ENCODE results near the gene RABL6.
"Not testable (repeated sequence)": the region's sequence is repeated elsewhere in the genome, so short reads cannot be mapped to it uniquely, and the experiment has no call there.

RABL6 gene

DNA sequence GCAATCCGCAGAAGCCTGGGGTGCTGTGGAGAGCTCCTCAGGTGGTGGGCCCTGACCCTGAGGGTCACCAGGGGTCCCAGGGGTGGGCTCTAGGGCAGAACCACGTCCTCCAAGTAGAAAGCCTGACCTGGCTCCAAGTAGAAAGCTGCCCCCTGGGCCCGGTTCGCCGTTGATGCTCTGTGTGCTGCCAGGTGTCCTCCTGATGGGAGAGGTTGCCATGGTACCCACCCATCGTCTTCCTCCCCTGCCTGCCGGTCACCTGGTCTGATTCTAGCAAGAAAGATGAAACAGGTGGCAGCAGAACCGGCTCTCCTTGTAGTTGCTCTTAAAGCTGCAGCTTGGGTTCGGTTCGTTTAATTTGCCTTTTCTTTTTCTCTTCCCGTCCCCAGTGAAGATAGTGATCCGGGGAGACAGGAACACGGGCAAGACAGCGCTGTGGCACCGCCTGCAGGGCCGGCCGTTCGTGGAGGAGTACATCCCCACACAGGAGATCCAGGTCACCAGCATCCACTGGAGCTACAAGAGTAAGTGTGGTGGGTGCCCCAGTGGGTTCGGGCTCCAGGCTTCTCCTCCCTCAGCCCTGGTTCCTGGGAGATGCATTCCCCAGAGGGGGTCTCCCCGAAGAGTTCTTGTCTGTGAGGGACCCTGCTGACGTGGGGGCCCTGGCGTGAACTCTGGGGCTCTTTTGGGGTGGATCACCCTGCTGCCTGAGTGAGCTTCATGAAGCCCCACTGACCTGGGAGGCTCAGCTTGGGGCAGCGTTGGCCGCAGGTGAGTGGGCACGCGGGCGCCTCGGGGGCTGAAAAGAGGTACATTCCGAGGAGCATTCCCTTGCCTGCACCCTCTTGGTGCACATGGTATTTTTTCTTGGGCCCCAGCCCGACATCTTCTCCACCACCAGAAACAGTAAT, 15.6 kb downstream of the RABL6 start:
- DNase-seq: no peak

DNA sequence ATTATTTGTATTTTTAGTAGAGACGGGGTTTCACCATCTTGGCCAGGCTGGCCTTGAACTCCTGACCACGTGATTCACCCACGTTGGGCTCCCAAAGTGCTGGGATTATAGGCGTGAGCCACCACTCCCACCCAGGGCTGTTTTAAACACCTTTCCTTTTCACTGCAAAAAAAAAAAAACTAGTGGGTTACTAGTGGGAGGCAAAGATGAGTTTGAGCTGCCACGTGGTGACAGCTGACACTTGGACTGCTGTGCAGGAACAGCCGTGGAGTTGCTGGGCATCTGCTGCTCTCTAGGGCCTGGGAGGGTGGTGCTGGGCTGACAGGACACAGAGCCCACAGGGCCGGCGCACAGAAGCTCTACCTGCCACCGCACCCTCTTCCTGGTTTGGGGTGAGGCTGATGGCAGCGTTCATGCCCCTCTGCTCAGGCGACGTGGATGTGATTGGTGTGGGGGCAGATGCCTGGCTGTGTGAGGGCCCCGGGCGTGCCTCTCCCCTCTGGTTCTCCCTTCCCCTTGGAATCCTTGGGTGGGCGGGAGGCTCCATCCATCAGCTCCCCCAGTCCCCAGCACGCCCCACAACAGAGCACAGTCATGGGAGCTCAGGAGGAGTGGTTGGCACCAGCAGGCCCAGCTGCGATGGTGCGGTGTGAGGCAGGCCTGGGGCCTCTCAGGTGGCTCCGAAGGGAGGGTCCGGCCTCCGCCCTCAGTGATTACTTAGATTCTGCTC, 16.9 kb downstream of the RABL6 start:
- no peak for DNase-seq

DNA sequence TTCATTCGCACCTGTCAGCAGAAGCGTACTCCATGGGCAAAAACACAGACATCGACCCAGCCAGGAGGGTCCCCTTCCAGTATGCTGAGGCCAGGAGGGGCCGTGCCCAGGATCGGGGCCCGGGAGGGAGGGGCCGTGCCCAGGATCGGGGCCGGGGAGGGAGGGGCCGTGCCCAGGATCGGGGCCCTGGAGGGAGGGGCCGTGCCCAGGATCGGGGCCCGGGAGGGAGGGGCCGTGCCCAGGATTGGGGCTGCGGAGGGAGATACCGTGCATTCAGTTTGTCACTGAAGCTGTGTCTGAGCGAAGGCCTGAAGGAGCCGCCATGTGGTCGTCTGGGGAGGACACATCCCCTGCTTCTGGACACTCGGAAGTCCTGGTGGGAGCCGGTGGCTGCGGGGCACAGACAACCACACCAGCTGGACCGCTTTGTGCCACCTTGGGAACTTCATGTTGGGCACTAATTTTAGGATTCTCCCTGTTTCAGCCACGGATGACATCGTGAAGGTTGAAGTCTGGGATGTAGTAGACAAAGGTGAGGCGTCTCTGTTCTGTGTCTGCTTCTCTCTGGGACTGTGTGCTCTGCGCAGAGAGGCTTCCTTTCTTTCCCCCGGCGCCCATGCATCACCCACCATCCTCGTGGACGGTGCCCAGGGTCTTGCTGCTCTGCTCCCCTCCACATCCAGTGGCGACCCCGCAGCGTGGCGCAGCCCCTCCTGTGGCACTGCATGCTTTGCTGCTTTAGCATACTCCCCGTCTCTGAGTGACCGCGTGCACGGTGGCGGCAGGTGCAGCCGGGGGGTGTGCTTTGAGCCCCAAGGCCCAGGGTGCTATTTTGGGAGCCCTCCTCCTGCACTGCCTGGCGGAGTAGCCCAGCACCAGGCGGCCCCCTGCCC, 17.8 kb downstream of the RABL6 start:
- no peak for DNase-seq

DNA sequence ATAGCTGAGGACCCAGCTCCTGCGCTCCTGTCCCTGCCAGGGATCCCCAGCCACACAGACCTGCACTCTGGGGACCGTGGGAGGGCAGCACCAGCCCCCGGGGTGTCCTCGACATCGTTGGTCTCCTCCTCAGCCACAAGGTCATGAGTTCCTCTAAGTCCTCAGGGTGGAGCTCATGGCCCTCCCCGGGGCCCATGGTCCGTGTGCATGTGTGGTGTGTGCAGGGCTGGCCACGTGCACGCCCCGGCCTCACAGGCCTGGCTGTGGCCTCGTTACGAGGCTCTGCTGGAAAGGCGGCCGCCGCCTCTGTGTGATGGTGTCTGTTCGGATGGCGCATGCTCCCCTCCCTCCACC, 18.4 kb downstream of the RABL6 start:
- DNase-seq: no peak

DNA sequence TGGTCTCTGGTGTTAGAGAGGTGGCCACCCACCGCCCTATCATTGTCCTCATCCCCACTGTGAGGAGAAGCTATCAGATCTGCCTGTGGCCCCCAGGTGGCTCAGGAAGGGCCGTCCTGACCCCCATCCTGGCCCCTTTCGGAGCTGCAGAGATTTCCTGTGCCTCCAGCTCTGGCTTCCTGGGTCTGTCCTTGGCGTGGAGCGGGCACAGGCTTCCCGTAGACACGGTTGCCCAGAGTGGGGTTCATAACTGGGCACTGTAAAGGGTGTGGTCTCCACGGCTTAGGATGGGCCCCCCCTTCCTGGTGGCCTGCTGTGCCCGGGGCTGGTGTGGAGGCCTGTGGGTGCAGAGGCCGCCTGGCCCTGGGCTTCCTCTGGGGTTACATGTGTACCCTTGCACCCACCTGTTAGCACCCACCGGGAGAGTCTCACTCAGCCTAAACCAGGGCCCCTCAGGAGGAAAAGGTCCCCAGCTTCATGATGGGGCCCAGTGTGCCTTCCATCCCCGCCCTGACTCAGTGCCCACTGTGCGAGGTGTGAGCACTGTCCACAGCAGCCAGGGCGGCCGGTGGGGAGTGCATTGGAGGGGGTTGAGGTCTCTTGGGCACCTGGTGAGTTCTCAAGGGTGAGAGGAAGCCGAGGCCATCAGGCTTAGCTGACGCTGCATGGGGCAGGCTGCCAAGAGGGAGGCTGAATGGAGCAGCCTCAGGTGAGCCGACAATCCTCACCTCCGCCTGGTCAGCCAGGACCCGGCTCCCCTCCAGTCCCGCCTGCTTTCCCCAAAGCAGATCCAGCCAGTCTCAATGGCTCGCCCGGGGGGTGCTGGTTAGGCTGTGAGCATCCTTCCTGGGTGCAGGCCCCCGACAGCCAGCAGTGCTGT, 19.2 kb downstream of the RABL6 start:
- no peak for DNase-seq

DNA sequence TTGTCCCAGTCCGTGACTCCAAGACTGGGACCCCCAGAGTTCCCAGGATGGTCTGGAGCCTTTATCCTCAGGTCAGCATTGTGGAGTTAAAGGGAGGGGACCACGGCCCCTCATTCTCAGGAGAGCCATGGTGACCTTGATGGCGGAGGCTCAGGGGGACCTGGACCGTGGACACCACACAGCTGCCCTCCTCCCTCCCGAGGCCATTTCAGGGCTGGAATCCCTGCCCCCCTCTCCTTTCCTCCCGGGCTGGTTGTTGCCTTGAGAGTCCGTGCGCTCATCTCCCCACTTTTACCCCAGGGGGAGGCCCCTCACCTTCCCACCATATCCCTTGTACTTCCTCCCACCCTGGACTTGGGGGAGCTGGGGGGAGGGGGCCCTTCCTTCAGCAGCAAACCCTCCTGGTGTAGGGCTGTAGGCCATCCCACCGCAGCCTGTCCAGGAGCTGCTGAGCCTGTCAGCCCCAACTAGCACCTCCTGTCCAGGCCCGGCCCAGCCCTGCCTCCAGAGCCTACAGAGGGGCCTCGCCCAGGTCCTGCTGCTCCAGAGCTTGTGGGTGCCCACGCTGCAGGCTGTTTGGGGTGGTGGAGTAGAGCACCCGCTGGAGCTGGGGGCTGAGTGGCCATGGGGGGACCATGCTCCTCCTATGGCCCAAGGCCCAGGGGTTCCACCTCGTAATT, 20.2 kb downstream of the RABL6 start:
- no peak for DNase-seq

DNA sequence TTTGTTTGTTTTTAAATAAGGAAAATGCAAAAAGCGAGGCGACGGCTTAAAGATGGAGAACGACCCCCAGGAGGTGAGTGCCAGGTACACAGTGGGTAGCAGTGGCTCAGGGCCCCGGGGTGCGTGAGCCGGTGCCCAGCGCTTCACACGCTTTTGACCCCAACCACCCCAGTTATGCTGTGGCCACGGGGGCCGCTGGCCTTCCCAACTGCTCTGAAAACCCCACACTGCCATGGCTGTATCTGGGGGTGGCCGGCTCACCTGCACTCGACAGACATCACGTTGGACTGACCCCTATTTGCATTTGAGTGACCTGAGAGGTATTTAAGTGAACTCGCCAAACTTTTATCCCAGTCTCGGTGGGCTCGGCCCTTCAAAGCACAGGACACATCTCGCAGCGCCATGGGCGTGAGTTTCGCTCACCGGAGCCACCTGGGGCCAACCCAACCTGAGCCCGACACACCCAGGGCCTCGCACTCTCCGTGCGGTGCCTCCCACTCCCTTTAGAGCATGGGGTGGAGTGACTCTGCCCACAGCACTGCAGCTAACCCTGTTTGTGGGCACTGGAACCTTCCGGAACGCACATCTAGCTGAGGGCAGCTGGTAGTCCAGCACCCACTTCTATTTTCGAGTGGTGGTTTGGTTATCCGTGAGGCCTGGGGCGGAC, 20.9 kb downstream of the RABL6 start:
- no peak for DNase-seq

DNA sequence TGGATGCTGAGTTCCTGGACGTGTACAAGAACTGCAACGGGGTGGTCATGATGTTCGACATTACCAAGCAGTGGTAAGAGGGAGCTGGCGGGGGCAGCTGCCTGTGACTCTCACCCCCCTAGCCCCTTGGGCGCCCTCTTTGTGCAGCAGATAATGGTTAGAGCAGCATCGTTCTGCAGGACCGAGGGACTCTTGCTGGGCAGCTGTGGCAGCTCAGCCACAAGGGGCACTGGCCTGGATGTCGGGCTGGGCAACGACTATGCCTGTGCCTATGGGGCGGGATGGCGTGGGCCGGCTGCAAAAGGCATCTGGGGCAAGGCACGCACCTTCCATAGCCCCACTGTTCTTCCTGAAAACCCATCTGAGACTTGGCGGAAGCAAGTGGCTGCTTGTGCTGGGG, 21.7 kb downstream of the RABL6 start:
- DNase-seq: no peak

DNA sequence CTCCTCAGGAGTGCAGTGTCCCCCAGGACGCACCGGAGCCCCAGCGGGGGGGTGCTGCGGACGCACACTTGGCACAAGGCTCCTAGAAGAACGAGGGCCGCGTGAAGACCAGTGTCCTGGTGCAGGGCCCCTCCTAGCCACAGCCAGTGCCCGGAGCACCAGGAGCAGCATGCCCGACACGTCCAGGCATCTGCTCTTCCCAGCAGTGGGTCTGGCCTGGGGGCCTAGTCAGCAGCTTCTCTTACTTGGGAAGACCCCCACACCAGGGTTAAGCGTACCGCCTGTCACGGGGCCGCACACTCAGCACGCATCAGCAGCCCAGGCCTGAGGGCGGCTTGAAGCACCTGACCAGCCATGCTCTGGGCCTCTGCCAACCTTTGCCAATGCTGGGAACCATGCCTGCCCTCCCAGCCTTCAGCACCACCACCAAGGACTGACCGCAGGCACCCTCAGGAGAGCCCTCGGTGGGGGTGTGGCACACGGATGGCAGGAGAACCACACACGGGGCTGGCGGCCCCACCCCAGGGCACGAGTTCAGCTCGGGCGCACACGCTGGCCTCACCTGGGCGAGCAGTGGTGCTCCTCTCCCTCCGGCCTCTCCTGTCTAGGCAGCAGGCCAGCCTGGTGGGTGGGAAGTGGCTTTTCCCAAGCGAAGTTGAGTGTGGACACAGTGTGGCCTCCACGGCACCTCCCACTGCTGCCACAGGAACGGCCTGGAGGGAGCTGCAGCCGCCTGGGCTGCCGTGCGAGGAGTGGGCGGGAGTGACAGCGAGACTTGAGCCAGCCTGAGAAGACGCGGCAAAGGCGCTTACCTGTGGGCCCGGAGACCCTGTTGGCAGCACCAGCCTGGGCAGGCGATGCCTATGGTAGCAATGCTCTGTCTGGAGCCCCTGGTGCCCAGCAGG, 22.5 kb downstream of the RABL6 start:
- DNase-seq: no peak

DNA sequence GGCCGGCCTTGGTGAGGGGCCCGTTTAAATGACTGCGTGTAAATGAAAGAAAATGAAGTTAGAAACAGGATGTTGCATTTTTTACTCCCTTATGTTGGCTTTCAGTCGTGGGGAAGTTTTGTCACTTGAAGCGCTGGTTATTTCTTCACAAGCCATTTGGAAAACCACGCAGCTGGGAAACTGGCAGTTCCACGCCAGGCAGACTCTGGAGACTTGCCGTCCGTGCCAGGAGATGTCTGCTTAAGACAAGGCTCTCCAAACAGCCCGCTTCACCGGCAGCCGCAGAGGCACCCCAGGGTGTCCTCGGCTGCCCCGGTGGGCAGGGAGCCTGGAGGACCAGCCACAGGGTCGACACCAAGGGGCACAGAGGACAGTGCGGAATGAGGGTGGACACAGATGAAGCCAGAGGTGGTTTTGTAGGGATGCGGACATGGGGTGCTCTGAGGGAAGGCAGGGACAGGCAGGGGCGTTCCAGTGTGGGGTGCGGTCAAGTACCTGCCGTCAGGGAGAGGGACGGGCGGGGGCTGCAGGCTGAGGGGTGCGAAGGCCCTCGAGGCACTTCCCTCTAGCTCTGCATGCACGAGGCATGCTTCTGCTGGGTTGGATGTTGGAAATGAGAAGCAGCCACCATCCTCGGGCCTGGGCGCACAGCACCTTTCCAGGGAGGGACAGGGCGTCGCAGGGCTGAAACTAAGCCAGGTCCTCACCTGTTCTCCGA, 23.4 kb downstream of the RABL6 start:
- DNase-seq: no peak

DNA sequence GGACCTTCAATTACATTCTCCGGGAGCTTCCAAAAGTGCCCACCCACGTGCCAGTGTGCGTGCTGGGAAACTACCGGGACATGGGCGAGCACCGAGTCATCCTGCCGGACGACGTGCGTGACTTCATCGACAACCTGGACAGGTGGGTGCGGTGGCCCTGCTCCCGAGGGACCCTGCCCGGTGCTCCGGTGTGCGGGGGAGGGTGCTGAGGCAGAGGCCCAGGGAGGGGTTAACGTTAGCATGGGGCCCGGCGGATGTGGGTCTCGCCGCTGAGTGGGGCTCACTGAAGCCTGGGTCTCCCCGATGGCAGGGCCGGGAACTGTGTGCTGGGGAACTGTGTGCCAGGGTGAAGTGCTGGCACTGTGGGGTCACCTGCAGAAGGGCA, 24.0 kb downstream of the RABL6 start:
- DNase-seq: no peak

DNA sequence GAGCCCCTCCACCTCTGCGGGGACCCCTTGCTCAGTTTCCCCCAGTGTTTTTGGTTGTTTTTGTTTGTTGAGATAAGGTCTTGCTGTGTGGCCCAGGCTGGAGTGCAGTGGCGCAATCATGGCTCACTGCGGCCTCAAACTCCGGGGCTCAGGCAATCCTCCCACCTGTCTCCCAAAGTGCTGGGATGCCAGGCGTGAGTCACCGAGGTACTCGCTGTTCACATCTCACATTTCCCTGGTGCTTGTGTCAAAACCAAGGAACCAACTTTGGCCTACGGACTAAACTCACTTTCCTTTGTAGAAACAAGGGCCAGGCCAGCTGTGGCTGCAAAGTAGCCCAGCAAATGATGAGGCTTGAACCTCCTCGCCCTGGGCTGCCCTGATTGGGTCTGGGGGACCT, 24.8 kb downstream of the RABL6 start:
- no peak for DNase-seq

DNA sequence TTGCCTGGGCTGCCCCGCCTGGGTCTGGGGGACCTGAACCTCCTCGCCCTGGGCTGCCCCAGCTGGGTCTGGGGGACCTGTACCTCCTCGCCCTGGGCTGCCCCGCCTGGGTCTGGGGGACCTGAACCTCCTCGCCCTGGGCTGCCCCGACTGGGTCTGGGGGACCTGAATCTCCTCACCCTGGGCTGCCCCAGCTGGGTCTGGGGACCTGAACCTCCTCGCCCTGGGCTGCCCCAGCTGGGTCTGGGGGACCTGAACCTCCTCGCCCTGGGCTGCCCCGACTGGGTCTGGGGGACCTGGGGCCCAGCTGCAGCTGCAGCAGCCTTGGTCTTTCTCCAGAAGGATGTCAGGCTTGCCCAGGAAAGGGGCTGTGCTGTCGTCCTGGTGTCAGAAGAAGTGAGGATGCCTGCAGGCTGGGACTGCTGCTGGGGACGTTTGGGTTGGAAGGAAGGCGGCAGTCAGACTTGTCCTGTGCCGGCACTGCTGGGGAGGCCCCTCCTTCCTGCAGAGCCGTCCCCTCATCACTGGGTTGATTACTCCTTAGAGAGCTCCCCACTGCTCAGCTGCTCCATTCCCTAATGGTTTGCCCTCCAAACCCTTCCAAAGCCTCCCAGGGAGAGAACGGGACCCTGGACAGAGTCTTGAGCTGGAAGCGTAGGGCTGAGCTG, 25.8 kb downstream of the RABL6 start:
- not testable (repeated sequence) for DNase-seq

DNA sequence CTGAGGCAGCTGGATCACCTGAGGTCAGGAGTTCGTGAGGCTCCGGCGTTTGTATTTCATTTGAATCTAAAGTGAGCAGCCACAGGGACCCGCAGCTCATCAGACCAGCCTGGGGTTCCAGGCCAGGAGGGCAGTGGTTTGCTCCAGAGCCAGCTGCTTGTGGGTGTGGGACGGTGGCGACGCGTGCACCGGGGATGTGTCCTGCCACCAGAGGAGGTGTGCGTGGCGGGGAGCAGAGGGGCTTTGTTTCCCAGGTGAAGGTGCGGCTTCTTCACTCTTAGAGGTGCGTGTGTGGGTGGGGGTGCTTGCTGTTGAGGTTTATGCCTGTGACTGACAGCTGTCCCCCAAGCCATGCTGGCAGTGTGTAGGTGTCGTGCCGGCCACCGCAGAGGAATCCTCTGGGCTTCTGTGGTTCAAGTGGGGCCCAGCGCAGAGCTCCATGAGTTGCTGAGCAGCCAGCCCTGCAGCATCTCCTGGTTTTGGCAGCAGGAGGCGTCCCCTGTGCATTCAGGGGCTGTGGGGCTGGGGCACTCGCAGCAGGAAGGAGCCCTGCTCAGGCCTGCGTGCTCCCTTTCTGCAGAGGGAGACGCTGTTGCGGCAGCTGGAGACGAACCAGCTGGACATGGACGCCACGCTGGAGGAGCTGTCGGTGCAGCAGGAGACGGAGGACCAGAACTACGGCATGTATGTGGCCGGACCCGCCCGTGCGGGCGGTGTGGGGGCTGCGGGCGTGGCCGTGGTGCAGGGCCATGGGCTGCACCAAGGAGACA, 27.6 kb downstream of the RABL6 start:
- no peak for DNase-seq

DNA sequence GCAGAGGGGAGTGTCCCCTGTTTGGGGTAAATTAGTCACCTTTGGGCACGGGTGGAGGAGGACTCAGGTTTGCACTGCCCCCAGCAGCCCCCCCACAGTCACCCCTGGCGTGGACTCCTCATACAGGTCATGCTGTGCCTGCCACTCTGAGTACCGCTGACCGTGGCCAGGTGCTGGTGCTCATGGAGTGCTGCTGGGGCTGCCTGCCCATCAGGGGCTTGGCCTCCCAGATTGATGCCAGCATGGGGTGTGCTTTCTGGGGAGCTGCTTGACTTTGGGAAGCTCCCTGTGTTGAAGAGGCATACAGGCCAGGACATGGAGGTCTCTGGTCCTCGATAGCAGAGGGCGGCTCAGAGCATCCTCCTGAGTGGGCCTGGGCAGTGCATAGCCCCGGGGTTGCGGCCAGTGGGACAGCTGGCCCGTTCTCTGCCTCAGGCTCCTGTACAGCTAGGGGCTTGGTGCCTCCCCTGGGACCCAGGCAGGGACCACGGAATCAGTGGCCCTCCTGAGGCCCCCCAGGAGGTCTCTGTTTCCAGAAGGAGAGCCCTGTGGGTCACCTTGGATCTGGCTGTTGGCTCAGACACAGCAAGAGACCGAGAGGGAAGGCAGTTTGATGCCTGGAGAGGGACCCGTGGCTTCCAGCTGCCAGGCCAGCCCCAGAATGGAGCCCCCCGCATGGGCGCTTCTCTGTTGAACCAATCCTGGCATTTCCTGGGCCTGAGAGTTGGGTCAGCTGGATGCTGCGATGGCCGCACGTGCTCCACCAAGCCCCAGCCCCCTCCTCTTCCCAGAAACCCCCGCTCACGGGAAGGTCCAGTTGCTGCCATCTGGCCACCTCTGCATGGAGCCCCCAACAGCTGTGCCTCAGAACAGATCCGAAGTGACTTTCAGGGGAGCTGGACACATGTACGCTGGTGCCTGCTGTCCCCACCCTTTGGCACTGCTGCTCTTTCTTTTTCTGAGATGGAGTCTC, 28.5 kb downstream of the RABL6 start:
- no peak for DNase-seq

DNA sequence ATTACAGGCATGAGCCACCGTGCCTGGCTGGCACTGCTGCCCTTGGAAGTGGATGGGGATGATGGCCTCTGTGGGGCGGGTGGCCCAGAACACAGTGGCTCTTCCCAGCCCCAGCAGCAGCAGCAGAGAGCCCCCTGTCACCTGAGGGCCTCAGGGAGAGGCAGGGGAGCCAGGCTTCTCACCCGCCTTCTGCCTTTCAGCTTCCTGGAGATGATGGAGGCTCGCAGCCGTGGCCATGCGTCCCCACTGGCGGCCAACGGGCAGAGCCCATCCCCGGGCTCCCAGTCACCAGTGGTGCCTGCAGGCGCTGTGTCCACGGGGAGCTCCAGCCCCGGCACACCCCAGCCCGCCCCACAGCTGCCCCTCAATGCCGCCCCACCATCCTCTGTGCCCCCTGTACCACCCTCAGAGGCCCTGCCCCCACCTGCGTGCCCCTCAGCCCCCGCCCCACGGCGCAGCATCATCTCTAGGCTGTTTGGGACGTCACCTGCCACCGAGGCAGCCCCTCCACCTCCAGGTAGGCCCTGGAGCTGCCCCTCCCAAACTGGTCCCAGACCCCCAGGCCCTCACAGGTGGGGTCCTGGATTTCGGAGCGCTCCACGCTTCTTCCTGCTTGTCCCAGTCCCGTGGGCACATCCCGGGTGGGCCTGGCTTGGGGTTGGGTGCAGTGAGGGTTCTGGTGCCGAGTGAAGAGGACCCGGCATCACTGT, 29.6 kb downstream of the RABL6 start:
- no peak for DNase-seq

All from CD4-positive, alpha-beta T cell treated with Interferon alpha-2 for 1 hour (primary cell).